GM12873 (cell line): ENCODE results near the gene QSOX1.

Source experiments
- CTCF ChIP-seq: IDR thresholded peaks from 2 replicates; pipeline ENCODE4 v1.5.1; 2012; ENCODE audit warnings: low read depth, mild to moderate bottlenecking, moderate library complexity, low read length, control low read depth; ENCODE audit not compliant: insufficient read depth; ENCODE audit errors: missing control alignments

QSOX1 gene

DNA sequence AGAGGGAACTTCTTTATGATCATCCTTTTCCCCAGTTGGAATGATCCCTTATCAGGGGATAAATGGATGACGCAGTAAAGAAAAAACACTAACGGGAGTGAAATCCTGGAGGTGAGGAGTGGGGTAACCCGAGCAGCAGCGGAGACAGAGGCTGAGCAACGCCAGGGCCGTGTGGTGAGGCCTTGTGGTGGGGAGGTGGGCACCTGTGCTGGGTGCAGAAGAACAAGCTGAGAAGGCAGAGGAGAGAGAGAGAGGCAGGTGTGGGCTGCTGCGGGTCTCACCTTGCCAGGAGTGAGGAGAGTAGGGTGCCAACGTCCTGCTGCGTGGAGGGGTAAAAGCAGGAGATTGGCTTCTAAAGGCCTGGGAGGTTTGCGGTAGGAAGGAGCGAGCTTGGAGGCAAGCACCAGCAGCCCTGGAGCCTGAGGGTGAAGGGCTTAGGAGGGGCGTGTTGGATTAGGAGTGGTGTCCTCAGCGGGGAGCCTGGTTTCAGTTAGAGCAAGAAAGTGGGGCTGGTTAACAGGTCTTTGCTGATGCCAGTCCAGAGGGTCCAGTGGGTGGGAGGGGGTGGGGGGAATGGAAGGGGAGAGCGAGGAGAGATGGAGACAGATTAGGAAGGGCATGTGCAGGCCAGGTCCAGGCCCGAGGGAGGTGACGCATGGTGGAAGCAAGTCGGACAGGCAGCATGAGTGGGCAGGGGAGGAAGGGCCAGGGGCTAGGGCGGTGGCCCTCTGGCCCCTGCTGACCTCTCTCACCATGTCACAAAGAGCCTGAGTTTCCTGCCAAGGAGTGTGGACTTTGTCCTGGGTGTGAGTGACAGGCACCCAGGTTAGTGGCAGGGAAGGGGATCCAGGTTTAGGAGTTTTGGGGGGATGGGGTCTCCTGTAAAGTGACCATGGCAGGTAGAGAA lies 38.7 kb downstream of the QSOX1 start:
- TF ChIP-seq CTCF, result no peak

GRCh38 chr1:180194048-180194425 lies 39.4 kb downstream of the QSOX1 start:
- TF ChIP-seq CTCF, result no peak

- no peak for TF ChIP-seq CTCF
Measured at GRCh38 chr1:180194546-180195207, 40.0 kb downstream of the QSOX1 start.

- no peak for TF ChIP-seq CTCF
Measured at GRCh38 chr1:180195401-180195800, 40.7 kb downstream of the QSOX1 start.

DNA sequence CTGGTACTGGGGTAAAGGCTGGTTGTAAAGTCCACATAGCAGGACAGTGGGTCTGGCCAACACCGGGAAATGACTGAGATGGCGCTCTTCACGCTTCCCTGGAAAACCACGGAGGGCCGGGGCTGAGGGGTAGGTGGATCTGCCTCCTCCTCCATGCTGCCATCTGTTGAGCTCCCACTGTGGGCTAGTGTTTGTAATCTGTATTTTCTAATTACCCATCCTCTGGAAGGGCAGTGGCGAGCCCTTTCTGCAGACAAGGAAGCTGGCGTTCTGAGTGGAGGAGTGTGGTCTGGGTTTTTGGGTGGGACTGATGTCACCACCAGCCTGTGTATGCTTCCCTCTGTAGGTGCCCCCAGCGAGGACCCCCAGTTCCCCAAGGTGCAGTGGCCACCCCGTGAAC lies 41.2 kb downstream of the QSOX1 start:
- TF ChIP-seq CTCF, result no peak

- TF ChIP-seq CTCF, result no peak
Measured at GRCh38 chr1:180196436-180197003, 41.9 kb downstream of the QSOX1 start.

DNA sequence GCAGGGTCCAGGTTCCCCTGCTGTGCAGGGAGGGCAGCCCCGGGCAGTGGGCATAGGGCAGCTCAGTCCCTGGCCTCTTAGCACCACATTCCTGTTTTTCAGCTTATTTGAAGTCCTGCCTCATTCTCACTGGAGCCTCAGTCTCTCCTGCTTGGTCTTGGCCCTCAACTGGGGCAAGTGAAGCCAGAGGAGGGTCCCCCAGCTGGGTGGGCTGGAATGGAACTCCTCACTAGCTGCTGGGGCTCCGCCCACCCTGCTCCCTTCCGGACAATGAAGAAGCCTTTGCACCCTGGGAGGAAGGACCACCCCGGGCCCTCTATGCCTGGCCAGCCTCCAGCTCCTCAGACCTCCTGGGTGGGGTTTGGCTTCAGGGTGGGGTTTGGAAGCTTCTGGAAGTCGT lies 42.6 kb downstream of the QSOX1 start:
- TF ChIP-seq CTCF, result no peak
